IPS-NIHi11 (cell line): Measurements from ENCODE around the gene CTDSP2.
"Not testable (repeated sequence)": the region's sequence is repeated elsewhere in the genome, so short reads cannot be mapped to it uniquely, and the experiment has no call there.

ENCODE experiments used
- DNase-seq: peaks from one replicate; pipeline ENCODE4 v3.0.0; 2012; ENCODE audit warnings: mixed read lengths, low spot score

Gene CTDSP2

DNA sequence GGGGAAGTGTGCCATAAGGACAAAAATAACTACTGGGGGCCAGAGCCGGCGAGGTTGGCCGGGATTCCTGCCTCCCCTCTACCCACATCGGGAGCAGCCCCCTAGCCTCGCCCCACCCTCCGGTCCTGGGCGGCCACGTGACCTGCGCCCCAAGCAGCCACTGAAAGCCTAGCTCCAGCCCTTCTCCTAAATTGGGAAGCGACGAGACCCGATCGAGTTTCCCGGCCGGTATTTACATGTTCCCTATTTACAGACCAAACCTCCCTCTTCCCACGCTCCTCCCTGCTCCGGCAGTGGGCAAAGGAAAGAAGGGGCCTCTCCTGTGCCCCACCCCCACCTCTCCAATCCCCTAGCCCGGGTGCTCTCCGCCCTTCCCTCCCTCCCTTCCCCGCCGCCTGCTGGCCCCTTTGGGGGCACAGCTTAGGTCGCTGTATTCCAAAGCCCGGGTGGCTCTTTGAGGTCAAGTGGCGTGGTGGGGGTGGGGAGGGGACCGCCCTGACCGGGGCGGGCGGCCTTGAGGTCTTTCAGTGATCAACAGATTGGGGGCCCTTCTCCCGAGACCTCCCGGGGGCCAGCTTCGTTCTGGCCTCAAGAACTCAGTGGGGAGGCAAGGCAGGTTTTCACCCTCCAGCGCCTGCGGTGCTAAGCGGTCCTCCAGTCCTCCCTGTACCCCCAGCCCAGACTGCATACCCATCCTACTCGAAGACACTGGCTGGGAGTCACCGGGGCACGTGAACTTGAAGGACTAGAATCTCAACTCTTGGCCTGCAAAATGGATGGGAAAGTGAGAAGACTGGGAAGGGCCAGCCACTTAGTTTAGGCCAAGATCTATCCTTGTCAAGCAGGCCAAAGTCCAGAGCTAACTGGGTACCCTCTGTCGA lies 6.3 kb upstream of the CTDSP2 start:
- DNase-seq: peak; percentile 75

DNA sequence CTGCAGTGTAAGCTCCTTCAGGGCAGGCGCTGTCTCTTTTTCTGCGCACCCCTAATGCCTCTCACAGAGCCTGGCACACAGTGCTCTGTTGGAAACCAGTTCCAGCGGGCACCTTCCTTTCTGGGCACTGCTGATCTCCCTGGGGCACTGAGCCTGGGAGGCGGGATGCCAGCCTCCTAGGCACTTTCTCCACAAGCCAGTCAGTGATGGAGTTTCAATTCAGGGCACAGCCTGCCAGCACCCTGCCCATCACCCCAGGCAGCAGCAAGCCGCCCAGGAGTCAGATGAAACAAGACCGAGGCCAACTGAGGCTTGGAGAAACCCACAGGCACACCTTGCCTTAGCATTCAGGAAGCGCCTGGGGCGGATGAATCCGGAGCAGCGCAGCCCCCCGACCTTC lies 5.7 kb upstream of the CTDSP2 start:
- DNase-seq: no peak

DNA sequence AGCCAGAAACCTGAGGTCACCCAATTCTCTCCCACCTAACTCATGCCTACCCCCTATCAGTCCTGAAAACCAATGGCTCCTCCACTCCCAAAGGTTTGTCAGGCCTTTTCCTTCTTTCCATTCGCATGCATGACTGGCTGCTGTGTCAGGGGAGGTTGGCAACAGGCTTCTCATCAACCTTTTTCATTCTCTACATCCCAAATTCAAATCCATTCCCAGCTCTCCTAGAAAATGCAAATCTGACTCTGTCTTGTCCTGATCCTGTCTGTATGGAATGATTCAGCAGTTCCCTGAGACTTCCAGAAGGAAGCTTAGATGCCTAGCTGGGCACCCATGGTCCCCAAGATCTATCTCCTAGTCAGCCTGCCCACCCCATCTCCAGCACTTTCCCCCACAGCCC lies 5.0 kb upstream of the CTDSP2 start:
- no peak for DNase-seq

DNA sequence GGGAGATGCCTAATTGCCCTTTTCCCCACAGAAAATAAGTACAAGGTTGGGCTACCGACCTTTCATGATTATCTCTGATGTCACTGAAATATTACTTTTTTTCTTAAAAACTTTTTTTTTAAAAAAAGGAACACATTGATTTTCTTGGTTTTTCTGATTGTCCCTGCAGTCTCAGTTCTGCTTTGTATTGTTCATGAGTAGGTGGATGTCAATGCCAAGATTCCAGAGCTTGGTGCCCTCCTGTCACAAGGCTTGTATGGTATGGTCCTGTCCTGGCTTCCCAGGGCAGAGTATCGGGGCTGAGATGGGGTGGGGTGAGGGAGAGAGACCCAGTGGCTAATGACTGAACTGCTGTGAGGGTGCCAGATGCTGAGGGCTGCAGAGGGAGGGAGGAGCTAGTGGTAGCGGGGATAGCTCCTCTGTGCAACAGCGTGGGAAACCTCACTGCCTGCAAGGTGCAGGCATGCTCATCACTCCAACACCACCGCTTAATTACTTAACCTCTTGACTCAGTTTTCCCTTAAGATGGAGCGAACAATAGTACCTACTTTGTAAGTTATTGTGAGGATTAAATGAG lies 4.4 kb upstream of the CTDSP2 start:
- no peak for DNase-seq

DNA sequence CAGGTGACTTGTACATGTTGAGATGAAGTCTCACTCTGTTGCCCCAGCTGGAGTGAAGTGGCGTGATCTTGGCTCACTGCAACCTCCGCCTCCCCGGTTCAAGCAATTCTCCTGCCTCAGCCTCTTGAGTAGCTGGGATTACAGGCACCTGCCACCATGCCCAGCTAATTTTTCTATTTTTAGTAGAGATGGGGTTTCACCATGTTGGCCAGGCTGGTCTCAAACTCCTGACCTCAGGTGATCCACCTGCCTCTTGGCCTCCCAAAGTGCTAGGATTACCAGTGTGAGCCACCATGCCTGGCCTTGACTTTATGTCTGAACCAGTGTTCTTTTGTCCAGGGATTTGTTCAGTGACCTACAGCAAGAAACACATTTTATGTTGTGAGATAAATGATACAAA lies 2.9 kb upstream of the CTDSP2 start:
- not testable (repeated sequence) for DNase-seq

DNA sequence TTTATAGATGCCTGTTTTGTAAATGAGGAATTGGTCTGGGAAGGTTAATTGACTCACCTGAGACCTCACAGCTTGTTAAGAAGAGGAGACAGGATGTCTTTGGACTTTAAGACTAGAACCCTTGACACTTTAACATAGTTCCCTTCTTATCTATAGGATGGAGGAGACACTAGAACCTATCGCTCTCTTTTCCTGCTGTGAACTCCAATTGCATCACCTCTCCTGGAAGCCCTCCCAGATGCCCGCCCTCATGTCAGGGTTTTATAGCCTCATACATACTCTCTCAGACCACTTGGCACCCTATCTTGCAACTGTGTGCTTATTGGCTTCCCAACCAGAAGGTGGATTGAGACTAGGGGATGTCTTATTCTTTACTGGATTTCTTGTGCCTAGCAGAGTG lies 2.5 kb upstream of the CTDSP2 start:
- DNase-seq: no peak

DNA sequence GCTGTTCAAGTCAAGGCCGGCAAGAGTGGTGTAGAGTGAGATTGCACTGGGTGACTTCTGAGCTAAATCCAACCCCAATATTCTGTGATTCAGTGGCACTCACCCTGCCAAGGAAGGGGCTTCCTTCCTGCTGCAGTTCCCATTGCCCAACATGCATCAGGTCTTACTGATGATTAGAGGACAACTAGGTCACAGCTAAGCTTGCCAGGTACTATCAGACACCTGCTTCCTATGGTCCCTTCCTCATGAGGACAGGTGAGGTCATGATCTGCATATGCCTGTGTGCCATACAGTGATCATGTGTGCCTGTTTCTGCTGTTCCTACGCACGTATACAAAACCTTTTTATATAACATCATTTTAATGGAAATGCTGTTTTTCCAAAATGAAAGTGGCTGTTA lies 1.7 kb upstream of the CTDSP2 start:
- DNase-seq: no peak

DNA sequence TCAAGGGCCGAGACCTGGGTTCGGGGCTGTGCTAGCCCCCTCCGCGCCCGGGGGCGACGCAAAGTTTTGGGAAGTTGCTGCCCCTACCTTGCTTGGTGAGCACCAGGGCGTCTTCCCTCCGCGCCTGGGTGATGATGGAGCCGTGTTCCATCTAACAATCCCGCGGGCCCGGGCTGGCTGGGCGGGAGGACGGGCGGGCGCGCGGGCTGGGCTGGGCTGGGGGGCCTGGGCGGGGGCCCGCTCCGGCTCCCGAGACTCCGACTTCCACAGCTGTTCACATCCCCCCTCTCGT lies 298 bp downstream of the CTDSP2 start:
- no peak for DNase-seq

DNA sequence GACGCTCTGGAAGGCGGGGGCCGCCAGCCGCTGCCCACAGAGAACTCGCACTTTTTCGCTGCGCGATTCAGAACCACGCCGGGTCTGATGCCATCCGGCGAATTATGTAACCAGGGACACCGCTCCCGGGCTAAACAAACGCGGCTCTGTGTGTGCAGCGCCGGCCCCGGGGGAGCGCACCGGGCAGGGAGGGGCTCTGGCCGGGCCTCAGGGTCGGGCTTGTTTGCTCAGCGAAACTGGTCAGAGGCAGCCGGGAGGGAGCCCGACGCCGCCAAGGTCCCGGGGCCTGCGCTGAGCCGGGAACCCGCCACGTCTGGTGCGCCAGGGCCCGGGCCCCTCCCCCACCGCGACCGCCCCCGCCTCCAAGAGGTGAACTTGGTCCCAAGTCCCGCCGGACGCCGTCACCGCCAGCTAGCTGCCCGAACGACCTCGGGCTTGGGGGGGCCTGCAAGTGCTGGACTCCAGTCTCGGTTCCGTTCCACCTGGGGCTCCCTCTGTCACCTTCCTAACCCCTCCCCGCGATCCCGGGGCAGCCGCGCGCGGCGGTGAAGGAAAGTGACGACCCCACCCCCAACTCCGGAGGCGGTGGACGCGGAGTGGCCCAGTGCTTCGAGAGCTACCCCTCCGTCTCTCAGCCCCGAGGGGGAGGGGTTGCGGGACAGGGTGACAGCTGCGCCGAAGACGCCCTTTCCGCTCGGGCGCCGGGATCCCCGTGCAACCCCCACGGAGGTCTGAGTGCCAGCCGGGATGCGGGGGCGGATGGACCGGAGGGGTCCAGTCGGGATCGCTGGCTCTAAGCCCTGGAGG lies 848 bp downstream of the CTDSP2 start:
- DNase-seq: peak; percentile 57

DNA sequence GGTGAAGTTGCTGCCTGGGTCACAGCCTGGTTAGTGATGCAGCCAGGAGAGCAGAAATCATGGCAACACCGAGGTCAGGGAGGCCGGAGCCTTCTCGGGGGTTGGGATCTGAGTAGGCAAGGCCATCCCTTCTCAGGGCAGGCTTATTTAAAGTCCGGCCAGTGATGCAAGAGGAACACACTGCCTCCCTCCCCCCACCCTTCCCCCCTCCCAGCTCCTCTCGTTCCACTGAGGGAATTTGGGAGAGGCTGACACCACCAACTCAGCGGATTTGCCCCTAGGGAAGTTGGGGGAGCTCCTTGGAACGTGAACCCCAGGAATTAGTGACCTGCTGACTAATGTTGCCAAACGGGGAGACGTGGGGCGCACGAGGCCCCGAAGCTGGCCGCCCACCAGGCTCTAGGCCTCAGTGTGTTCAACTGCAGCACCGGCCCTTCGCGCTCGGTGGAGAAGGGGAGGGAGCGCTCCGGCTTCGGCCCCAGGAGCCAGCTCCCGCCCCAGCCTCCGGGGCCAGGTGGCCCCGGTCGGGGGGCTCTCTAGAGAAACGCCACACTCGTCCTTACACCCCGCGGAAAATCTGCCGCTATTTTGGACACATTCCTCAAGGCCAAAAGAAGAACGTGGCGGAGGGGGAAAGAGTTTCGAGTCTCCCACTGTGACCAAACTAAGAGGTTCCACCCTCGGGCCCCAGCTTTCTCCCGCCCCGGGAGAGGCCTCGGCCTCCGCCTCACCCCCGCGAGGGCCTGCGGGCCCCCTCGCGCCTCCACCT lies 1.6 kb downstream of the CTDSP2 start:
- peak; percentile 59 for DNase-seq

DNA sequence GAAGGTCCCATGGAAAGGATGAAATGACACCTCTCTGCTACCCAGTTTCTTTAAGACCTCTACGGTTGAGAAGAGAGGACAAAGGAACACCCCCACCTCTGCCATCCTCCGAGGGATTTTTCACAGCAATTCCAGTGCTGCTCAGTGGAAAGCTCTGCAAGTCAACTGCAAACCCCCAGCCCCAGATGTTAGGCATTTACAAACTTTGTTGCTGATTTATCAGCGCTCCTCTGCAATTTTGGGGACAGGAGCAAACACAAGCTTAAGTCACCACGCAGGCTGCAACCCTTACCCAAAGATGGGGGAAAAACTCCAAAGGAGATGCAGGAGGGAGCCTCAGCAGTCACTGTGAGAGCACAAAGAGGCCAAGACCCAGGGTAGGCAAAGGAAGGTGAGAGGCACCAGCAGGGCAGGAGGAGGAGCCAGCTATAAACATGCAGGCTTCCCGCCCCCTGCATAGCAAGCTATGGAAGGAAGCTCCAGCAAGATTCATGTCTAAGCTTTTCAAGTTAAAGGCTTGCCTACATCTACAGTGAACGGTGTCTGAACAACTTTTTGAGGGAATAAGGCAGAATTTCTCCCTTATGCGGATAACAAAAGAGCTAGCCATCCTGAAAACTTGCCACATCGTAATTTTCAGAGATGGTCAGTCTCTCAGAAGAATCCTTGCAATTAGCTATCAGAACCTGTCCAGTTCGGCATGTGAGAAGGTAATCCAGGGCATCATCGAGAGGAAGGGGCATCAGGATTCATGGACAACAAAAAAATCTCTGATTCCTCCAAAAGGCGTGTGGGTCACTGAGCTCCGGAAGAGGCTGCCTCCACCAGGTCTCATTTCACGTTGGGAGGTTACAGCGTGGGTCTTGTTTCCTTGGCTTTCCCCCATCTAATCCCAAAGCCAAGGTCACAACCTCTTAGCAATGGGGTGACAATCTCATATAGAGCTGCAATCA lies 3.9 kb downstream of the CTDSP2 start:
- DNase-seq: no peak

DNA sequence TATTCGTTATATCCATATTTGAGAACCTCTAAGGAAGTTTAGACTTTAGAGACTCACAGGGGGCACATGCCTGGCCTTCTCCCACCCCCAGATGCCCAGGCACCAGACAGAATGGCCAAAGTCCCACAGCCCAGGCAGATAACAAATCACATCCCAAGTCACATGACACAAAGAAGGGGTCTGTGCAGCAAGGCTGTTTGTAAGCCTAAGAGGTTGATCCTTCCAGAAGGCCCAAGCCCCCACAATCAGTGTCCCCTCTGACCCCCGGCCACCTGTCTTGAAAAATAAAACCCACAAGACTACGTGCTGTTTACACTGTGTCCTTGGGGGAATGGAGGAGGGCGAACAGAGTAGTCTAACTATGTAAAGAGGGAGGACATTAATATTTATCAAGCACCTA lies 5.1 kb downstream of the CTDSP2 start:
- DNase-seq: no peak

DNA sequence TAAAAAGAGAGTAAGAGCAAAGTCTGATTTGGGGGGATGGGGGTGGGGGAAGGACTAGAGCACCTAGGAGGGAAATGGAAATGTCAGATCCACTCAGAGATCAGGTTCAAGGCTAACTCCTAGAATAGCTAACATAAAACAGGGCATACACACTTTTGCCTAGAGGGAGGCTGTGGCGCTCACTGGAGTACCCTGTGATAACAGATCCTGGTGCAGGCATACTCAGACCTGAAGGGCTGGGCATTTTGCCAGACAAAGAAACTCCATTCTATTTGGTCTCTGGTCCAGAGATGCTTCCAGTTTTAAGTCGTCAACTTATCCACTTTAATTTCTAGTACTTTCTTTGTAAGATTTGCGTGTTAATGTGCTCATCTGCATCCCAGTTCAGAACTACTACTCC lies 5.8 kb downstream of the CTDSP2 start:
- no peak for DNase-seq

DNA sequence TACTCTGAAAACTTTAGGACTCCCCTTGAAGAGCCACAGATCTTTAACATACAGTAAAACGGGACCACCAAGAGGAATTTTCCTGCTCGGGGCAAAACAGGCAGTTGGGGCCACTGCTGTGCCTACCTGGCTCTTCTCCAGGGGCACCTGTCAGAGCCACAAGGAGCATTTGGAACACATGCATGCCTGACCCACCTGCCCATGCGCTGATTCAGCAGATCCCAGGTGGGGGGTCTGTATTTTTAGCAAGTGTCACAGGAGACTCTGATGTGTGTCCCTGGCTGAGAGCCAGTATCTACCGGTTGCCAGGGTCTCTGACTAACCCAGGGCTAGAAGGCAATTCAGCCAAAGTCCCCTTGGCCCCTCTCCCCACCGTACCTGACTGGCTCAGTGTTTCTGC lies 6.5 kb downstream of the CTDSP2 start:
- no peak for DNase-seq

DNA sequence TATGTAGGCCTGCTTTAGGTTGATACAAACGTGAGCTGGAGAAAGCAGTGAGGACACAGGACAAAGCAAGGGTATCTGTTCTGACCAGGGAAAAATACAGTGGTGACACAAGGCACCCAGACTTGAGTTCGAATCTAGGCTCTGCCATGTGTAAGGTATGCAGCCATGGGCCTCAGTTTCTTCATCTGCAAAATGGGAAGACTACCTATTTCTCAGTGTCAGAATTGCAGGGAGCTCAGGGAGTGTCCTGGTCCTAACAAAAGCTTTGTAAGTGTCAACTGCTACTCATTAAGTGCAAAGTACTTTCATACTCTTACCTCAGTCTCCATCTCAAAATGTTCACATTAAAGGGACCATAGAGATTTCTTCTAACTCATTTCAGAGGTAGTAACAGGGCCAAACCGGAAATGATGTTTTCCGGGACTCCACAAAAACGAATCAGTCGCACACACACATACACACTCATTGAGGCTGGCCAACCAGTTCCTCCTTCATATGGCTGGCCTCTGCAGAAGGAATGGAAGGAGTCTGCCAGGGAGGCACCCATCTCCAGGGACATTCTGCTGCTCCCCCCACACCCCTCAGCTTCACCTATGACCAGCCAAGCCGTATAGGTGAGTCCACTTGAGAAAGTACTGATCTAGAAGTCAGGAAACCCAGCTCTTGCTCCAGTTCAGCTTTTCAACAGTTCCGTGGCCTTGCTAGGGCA lies 7.8 kb downstream of the CTDSP2 start:
- no peak for DNase-seq

DNA sequence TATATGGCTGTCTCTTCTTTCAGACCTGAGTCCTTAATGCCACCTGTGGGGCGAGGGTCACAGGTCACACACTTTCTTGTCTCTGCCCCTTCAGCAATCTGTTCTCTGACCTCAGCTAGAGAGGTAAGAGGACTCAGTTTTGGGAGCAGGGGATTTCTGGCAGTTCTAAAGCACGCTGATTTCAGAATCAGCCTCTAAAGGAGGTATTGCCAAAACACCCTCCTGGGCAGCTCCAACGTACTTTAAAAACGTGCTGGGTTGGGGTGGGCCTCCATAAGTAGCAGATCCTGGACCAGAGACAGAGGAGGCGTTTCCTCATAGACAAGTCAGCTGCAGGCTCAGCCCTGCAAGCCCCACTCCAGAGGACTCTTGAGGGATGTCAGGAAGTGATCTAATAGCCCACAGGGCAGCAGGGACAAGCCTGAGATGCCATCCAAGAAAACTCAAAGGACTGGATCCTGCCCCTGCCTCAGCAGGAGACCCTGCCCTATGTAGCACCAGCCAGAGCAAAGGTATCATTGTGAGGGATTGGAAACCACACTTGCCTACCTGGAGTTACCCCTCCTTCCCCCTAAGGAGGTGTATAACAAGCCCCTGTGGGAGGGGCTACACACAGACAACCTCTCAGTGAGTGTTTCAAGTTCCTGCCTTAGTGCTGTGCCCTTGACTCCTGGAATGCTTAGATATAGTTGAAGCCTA lies 8.5 kb downstream of the CTDSP2 start:
- peak; percentile 47 for DNase-seq

DNA sequence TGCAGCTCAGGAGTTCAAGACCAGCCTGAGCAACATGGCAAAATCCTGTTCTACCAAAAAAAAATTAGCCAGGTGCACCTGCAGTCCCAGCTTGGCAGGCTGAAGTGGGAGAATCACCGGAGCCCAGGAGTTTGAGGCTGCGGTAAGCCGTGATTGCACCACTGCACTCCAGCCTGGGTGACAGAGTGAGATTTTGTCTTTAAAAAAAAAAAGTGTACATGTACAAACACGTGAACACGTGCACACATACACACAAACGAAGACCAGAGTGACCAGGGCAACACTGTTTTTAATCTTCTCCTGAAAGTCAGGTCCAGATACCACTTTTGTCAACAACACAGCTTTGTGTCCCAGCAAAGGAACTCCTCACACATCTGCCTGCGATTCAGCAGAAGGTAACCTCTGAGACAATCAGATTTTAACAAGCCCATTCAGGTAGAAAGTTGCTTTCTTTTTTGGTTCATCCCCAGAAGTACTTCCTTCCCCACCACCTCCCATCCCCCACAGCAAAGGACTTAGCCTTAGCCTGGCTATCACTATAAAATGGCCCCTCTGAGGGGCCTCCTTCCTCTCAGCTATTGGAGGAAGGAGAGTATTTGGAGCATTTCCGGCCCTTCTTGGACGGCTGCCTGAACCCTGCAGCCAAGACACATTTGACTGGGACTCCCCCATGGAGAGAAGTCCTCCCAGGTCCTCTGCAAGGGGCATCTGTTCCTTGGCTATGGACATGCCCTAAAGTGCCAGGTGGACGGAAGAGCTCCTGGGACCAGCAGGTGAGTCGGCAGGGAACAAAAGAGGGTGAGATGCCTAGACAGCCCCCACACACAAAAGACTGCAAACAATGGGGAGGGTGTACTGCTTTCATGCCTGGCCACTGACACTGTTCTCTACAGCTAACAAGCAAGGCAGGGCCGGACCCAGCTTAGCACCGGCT lies 9.8 kb downstream of the CTDSP2 start:
- DNase-seq: peak; percentile 77

DNA sequence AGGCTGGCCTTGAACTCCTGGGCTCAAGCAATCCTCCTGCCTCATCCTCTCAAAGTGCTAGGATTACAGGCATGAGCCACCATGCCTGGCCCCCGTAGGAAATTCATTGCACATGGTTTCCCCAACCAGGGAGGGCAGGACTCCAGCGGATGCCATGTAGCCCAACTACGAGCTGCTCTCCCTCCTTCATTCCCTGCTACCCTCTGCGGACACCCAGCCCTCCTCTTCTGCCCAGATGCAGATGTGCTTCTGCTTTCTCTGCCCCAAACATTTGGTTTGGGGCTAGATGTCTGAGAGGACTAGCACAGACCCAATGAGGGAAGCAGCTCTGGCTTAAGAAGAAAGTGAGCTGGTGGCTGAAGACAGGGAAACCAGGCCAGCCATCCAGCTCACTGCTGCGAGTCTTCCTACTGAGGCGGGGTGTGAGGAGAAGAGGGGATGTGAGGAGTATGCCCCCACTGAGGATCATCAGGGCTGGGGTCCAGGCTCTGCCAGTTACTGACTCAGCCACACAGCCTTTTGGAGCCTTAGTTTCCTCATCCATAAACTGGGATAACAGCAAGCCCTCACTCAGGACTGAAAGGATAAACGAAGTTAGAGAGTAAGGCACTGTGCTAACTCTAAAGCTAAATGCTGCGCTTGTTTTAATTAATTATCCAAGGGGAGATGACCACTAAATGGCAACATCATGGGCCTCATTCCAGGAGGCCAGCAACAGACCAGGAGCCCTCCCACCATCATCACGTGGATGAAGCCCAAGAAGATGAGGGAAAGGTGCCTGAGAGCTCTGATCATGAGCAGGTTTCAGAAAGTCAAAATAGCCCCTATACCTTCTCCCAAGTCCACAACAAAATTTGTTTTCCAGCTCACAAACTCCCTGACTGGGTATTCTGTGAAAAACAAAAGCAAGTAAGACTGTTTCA lies 10.9 kb downstream of the CTDSP2 start:
- no peak for DNase-seq
